DND-41 (cell line): ENCODE data around the gene SMTNL1.

Experiments
- ATAC-seq: fragments of 200-7000 bp; cut with Tn5 transposase; 3 replicates; pipeline ENCODE4 v1.9.1; 2021; ENCODE audit warnings: low read depth; ENCODE audit not compliant: insufficient read depth
- DNase-seq: peaks from one replicate; pipeline ENCODE4 v3.0.0-alpha.2; 2020
- H2AFZ ChIP-seq: 2 replicates; pipeline ENCODE4 v1.6.0; 2012; ENCODE audit warnings: low read depth, low read length
- H3K27ac ChIP-seq: 2 replicates; pipeline ENCODE4 v1.5.1; 2012; ENCODE audit warnings: low read length, inconsistent platforms
- H3K27me3 ChIP-seq: fragments of 200-600 bp; sonication (generic); 2 replicates; pipeline ENCODE4 v1.6.0; 2012; ENCODE audit warnings: low read length, mild to moderate bottlenecking, inconsistent platforms; ENCODE audit not compliant: insufficient read depth, poor library complexity
- H3K36me3 ChIP-seq: 2 replicates; pipeline ENCODE4 v1.5.1; 2012; ENCODE audit warnings: low read length, inconsistent platforms; ENCODE audit not compliant: insufficient read depth
- H3K4me1 ChIP-seq: 2 replicates; pipeline ENCODE4 v1.5.1; 2012; ENCODE audit warnings: mild to moderate bottlenecking, low read length; ENCODE audit not compliant: insufficient read depth
- H3K4me2 ChIP-seq: 2 replicates; pipeline ENCODE4 v1.6.0; 2012; ENCODE audit warnings: mild to moderate bottlenecking, moderate library complexity, low read length, inconsistent platforms; ENCODE audit not compliant: insufficient read depth
- H3K4me3 ChIP-seq, 2 experiments: fragments of 200-600 bp in 1 of 2; shearing (Covaris generic) in 1 of 2; 2 replicates each; pipeline ENCODE4 v1.5.1; 2012 to 2016; ENCODE audit warnings: inconsistent platforms in 2 of 2, low read length in 2 of 2, mild to moderate bottlenecking in 2 of 2, low read depth in 1 of 2, moderate library complexity in 1 of 2
- H3K79me2 ChIP-seq: 2 replicates; pipeline ENCODE4 v1.6.0; 2012; ENCODE audit warnings: low read length, inconsistent platforms; ENCODE audit not compliant: insufficient read depth
- H3K9ac ChIP-seq: 2 replicates; pipeline ENCODE4 v1.6.0; 2012; ENCODE audit warnings: low read depth, mild to moderate bottlenecking, inconsistent platforms, low read length, moderate library complexity
- H3K9me3 ChIP-seq: 2 replicates; pipeline ENCODE4 v1.5.1; 2012; ENCODE audit warnings: low read length, moderate library complexity, mild to moderate bottlenecking, inconsistent platforms; ENCODE audit not compliant: insufficient read depth, severe bottlenecking
- H4K20me1 ChIP-seq: 2 replicates; pipeline ENCODE4 v1.6.0; 2012; ENCODE audit warnings: low read length; ENCODE audit not compliant: insufficient read depth
- CTCF ChIP-seq: IDR thresholded peaks from 2 replicates; pipeline ENCODE4 v1.5.1; 2012; ENCODE audit warnings: borderline replicate concordance, low read length, moderate library complexity, mild to moderate bottlenecking; ENCODE audit not compliant: poor library complexity, severe bottlenecking; ENCODE audit errors: extremely low read depth
- EZH2 ChIP-seq: IDR thresholded peaks from 3 replicates; pipeline ENCODE4 v1.6.1; 2012; ENCODE audit warnings: borderline replicate concordance, low read depth, mild to moderate bottlenecking, moderate library complexity, low read length, inconsistent platforms; ENCODE audit not compliant: severe bottlenecking

The SMTNL1 gene

DNA sequence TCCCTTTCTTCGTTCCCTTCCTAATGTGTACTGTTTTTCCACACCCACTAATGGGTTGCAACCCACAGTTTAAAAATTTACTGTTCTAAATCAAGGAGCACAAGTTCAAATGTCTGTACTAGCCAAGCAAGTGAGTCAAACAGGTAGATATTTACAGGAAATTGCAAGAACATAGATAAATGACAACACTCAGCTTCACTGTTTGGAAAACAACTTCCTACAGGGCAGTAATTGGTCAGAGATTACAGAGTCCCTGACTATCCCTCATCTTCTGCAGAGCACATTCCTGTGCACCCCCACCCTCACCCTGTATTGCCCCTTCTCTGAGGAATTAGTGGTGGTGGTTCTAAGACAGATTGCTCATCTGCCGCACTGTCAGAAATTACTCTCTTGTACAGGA, 62.0 kb downstream of the SMTNL1 start:
- no peaks in the 10 kb centered on the region for H3K79me2 ChIP-seq
- H3K4me1 ChIP-seq = peaks cover 14% of the 10 kb centered on the region
- H2AFZ ChIP-seq = no peak overlapping the region
- H3K27ac ChIP-seq = no peak overlapping the region
- no peaks in the 10 kb centered on the region for H4K20me1 ChIP-seq
- no peak overlapping the region for H3K4me3 ChIP-seq
- TF ChIP-seq CTCF (no peak), EZH2 (no peak)
- no peak for DNase-seq
- H3K4me2 ChIP-seq = no peak overlapping the region
- no peaks in the 10 kb centered on the region for H3K36me3 ChIP-seq
- ATAC-seq = no peak
- H3K9ac ChIP-seq = no peak overlapping the region
- H3K9me3 ChIP-seq = no peaks in the 10 kb centered on the region
- H3K27me3 ChIP-seq = no peaks in the 10 kb centered on the region
